ENCODE data around the gene LAMB4. TPM values are rescaled to one million over a fixed set of nuclear protein-coding genes. Genes with fewer than 3 reads are reported as not detected.

LAMB4 gene
- polyA plus RNA-seq (ENCODE audit: insufficient read depth in 1 of 5, insufficient read length in 5 of 5, low replicate concordance in 1 of 5) = under 1 TPM; 0.09 to 0.43 (median 0.28) TPM
- long read RNA-seq, donor 1 = 0 reads
- long read RNA-seq, donor 2 = 0 reads
- long read RNA-seq, donor 3 = 0 reads
- long read RNA-seq, donor 4 = 0 reads
- long read RNA-seq, donor 5 = 0 reads
- long read RNA-seq, donor 6 = 0 reads
- long read RNA-seq, donor 7 = 0 reads
- long read RNA-seq, donor 8 = 0 reads

- DNase-seq = no peak
These were observed at the start of gene LAMB4 for GRCh38 chr7:108130261-108130660. LAMB4 (minus strand) TSS chr7:108130361; CDS start chr7:108123164, 7,197 bp downstream.

- no peak for DNase-seq
These were observed 48.2 kb upstream of the LAMB4 start for GRCh38 chr7:108178398-108178797.

- no peak for DNase-seq
These were observed 41.0 kb upstream of the LAMB4 start for GRCh38 chr7:108171164-108171563.

GRCh38 chr7:108170251-108170650 lies 40.1 kb upstream of the LAMB4 start:
- no peak for DNase-seq

- DNase-seq = peak; percentile 36 to 43
These were observed 37.3 kb upstream of the LAMB4 start for GRCh38 chr7:108167460-108167859.

- DNase-seq = no peak
These were observed 36.5 kb upstream of the LAMB4 start for GRCh38 chr7:108166687-108167086.

GRCh38 chr7:108165723-108166122 lies 35.6 kb upstream of the LAMB4 start:
- DNase-seq = no peak

GRCh38 chr7:108164946-108165345 lies 34.8 kb upstream of the LAMB4 start:
- DNase-seq = no peak

- DNase-seq = no peak
These were observed 34.2 kb upstream of the LAMB4 start for GRCh38 chr7:108164342-108164741.

GRCh38 chr7:108158776-108159175 lies 28.6 kb upstream of the LAMB4 start:
- no peak for DNase-seq

- no peak for DNase-seq
These were observed 27.6 kb upstream of the LAMB4 start for GRCh38 chr7:108157606-108158335.

- no peak for DNase-seq
These were observed 26.9 kb upstream of the LAMB4 start for GRCh38 chr7:108156897-108157605.

GRCh38 chr7:108152198-108152597 lies 22.0 kb upstream of the LAMB4 start:
- DNase-seq = no peak

- DNase-seq = no peak
These were observed 19.7 kb upstream of the LAMB4 start for GRCh38 chr7:108149908-108150307.

GRCh38 chr7:108149119-108149518 lies 19.0 kb upstream of the LAMB4 start:
- DNase-seq = no peak

GRCh38 chr7:108147031-108147563 lies 16.9 kb upstream of the LAMB4 start:
- no peak for DNase-seq

- DNase-seq = peak; percentile 68 to 76
These were observed 16.1 kb upstream of the LAMB4 start for GRCh38 chr7:108146070-108146842.

- DNase-seq = no peak
These were observed 15.2 kb upstream of the LAMB4 start for GRCh38 chr7:108145401-108145800.

- no peak for DNase-seq
These were observed 14.8 kb upstream of the LAMB4 start for GRCh38 chr7:108144931-108145330.

GRCh38 chr7:108143658-108144420 lies 13.7 kb upstream of the LAMB4 start:
- no peak for DNase-seq

- no peak for DNase-seq
These were observed 12.6 kb upstream of the LAMB4 start for GRCh38 chr7:108142675-108143259.
